Measurements from ENCODE around the gene PLD5. TPM values are rescaled to one million over a fixed set of nuclear protein-coding genes. Genes with fewer than 3 reads are reported as not detected.

The PLD5 gene
- total RNA-seq, 2 donors from 2014 or later, result 0.05 to 1.0 TPM

DNA sequence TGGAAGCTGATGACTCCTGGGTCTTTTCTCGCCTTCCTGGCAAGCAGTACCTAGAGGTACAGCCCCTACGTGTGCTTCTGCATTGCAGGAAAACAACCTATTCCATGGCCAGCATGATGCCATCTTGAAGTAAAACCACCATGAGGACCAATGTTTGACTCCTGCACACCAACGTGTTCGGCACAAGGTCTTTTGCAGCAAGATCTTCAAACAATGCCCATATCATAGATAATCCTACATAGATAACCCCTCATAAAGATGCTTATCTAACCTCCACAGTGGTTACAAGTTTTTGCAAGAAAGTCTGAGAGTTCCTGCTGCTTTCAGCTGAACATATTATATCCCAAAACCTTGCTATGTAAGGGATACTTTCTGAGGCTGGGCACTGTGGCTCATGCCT is 384.5 kb downstream of the PLD5 start:
- TF ChIP-seq, protein P1, sequence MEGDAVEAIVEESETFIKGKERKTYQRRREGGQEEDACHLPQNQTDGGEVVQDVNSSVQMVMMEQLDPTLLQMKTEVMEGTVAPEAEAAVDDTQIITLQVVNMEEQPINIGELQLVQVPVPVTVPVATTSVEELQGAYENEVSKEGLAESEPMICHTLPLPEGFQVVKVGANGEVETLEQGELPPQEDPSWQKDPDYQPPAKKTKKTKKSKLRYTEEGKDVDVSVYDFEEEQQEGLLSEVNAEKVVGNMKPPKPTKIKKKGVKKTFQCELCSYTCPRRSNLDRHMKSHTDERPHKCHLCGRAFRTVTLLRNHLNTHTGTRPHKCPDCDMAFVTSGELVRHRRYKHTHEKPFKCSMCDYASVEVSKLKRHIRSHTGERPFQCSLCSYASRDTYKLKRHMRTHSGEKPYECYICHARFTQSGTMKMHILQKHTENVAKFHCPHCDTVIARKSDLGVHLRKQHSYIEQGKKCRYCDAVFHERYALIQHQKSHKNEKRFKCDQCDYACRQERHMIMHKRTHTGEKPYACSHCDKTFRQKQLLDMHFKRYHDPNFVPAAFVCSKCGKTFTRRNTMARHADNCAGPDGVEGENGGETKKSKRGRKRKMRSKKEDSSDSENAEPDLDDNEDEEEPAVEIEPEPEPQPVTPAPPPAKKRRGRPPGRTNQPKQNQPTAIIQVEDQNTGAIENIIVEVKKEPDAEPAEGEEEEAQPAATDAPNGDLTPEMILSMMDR (IDR thresholded peaks at IDR 0.05), result no peak
- TF ChIP-seq POLR2AphosphoS5 (IDR thresholded peaks at IDR 0.05) (no peak), POLR2A (IDR thresholded peaks at IDR 0.05) (no peak)
- no peaks in the 10 kb centered on the region for H3K36me3 ChIP-seq
- H3K9me3 ChIP-seq, result no peaks in the 10 kb centered on the region
- H3K4me1 ChIP-seq (replicated peaks), result no peaks in the 10 kb centered on the region
- intact Hi-C loops (cut with DNase I), result no loop called here
- WGBS, result 47% methylated on average over 4 of the region's 4 CpGs
- no peak overlapping the region for H3K27ac ChIP-seq
- H3K27me3 ChIP-seq (replicated peaks; ENCODE audit: insufficient read depth), result no peaks in the 10 kb centered on the region
- DNase-seq (ENCODE audit: low spot score), result no peak
- H3K4me3 ChIP-seq, result no peak overlapping the region

DNA sequence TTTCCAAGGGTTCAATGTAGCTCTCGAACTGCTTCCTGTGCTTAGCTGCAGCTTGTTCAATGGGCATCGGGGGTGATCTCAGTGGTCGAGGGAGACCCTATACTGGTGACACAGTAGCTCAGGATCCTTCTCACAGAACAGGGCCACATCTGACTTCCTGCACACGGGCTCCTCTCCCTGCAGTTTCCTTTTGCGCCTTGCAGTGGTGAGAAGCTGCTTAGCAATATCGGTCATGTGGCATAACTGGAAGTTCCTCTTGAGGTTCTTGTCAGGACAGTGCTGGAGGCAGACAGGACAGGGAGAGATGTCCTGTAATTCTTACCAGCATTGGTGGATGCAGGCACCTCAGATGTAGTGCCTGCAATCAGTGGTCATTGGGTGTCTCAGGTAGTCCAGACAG is 385.1 kb downstream of the PLD5 start:
- 80% methylated on average over 6 of the region's 6 CpGs for WGBS
- no peaks in the 10 kb centered on the region for H3K9me3 ChIP-seq
- H3K4me3 ChIP-seq, result no peak overlapping the region
- H3K27me3 ChIP-seq (replicated peaks; ENCODE audit: insufficient read depth), result no peaks in the 10 kb centered on the region
- DNase-seq (ENCODE audit: low spot score), result no peak
- no peaks in the 10 kb centered on the region for H3K4me1 ChIP-seq (replicated peaks)
- H3K36me3 ChIP-seq, result no peaks in the 10 kb centered on the region
- intact Hi-C loops (cut with DNase I), result no loop called here
- H3K27ac ChIP-seq, result no peak overlapping the region
- TF ChIP-seq POLR2AphosphoS5 (IDR thresholded peaks at IDR 0.05) (no peak), POLR2A (IDR thresholded peaks at IDR 0.05) (no peak)
- TF ChIP-seq, protein P1 (IDR thresholded peaks at IDR 0.05), result no peak

DNA sequence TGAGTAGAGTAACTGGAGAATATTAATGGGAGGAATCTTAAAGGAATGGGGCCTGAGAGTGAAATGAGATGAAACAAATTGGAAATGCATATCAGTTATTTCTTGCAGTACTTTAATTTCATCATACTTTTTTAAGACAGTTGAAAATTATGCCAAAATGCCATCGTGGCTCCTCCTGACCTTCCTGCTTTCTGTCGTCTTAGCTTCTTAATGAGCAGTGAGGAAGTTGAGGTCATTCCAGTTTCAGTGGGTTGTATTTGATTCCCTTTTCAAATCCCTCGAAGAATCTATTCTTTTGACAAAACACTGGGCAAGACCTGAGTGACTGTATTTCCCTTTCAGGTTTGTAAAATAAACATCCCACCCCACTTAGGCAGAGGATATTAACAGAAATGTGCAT is 390.7 kb downstream of the PLD5 start:
- H3K27ac ChIP-seq, result no peak overlapping the region
- no peak overlapping the region for H3K4me3 ChIP-seq
- TF ChIP-seq, protein P1 (IDR thresholded peaks at IDR 0.05), result no peak
- TF ChIP-seq POLR2AphosphoS5 (IDR thresholded peaks at IDR 0.05) (no peak), POLR2A (IDR thresholded peaks at IDR 0.05) (no peak)
- H3K4me1 ChIP-seq (replicated peaks), result no peaks in the 10 kb centered on the region
- H3K27me3 ChIP-seq (replicated peaks; ENCODE audit: insufficient read depth), result no peaks in the 10 kb centered on the region
- intact Hi-C loops (cut with DNase I), result no loop called here
- 56% methylated on average over 3 of the region's 3 CpGs for WGBS
- no peak for DNase-seq (ENCODE audit: low spot score)
- no peaks in the 10 kb centered on the region for H3K36me3 ChIP-seq
- no peaks in the 10 kb centered on the region for H3K9me3 ChIP-seq

DNA sequence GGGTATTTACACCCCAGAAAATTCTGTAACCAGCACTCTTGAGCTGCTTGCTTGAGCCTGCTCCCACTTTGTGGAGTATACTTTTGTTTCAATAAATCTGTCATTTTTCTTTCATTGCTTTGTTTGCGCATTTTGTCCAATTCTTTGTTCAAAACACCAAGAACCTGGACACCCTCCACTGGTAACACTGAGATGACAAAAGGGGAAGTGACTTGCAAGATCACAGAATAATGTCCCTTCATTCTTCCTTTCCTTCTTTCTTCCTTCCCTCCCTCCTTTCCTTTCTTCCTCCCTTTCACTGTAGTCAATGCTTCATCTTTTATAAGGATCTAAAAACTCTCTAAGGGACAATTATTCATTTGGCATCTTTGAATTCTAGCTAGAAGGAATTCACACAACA is 391.1 kb downstream of the PLD5 start:
- no peaks in the 10 kb centered on the region for H3K27me3 ChIP-seq (replicated peaks; ENCODE audit: insufficient read depth)
- H3K4me3 ChIP-seq, result no peak overlapping the region
- no peaks in the 10 kb centered on the region for H3K36me3 ChIP-seq
- DNase-seq (ENCODE audit: low spot score), result no peak
- 95% methylated on average over 1 of the region's 1 CpG for WGBS
- TF ChIP-seq, protein P1 (IDR thresholded peaks at IDR 0.05), result no peak
- TF ChIP-seq POLR2AphosphoS5 (IDR thresholded peaks at IDR 0.05), result no peak
- no peak overlapping the region for H3K27ac ChIP-seq
- intact Hi-C loops (cut with DNase I), result no loop called here
- no peaks in the 10 kb centered on the region for H3K9me3 ChIP-seq
- H3K4me1 ChIP-seq (replicated peaks), result no peaks in the 10 kb centered on the region

DNA sequence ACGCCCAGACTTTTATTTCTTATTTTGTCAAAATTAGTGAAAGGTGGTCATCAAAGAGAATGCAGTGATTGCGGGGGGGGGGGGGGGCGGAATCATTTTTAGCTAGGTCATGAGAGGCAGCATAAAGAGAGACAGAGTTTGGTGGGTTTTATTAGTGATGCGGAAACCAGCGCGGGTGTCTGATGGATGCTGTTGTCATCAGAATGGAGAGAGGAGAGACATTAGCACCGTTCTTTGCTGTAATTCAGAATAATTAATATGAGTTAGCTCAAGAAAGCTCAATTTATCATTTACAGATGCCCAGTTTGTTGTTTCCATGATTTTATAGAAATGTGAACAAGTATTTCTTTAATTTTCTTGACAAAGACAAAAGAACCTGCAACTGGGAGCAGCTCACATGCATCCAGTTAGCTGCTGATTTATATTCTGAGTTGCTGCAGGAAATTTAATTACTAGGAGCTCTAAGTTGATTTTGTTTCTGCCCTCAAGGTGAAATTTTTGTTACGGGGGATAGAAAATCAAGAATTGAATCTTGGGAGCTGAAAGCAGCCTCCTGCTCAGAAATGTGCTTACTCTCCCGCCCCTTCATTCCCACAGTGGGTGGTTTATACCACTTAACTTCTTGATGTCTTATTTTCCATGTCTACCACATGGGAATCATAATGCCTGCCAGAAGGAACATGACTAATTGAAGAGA is 392.2 kb downstream of the PLD5 start:
- WGBS, result 85% methylated on average over 9 of the region's 9 CpGs
- intact Hi-C loops (cut with DNase I), result no loop called here
- no peaks in the 10 kb centered on the region for H3K4me1 ChIP-seq (replicated peaks)
- no peaks in the 10 kb centered on the region for H3K27me3 ChIP-seq (replicated peaks; ENCODE audit: insufficient read depth)
- no peaks in the 10 kb centered on the region for H3K36me3 ChIP-seq
- no peak overlapping the region for H3K4me3 ChIP-seq
- TF ChIP-seq POLR2AphosphoS5 (IDR thresholded peaks at IDR 0.05) (no peak), POLR2A (IDR thresholded peaks at IDR 0.05) (no peak)
- TF ChIP-seq, protein P1 (IDR thresholded peaks at IDR 0.05), result no peak
- no peak overlapping the region for H3K27ac ChIP-seq
- H3K9me3 ChIP-seq, result no peaks in the 10 kb centered on the region
- DNase-seq (ENCODE audit: low spot score), result no peak
